ENCODE results near the gene SGPP2. TPM values are rescaled to one million over a fixed set of nuclear protein-coding genes. Genes with fewer than 3 reads are reported as not detected.

Gene SGPP2
- total RNA-seq, 2 donors from 2014 or later: 0.28 TPM; not detected in 1

DNA sequence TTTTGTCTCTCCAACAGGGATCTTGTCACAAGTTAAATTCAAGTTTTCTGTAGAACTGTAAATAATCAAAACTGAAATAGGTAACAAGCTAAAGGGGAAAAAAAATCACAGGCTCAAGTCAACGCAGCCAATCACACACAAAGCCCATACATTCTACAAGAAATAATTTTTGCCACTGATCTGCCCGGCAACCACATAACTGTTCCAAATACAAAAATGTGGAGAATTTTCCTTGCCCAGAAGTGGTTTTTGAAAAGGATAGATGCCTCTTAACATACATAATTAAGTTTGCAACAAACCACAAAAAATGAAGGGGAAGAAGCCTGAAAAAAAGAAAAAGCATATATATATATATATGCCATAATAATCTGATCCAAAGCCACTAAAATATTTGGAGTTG, 171.2 kb downstream of the SGPP2 start:
- no peaks in the 10 kb centered on the region for H3K4me1 ChIP-seq (ENCODE audit: control insufficient read depth in 1 of 2, low read depth in 2 of 2)
- H3K9me3 ChIP-seq: no peaks in the 10 kb centered on the region
- H3K4me3 ChIP-seq: no peak overlapping the region
- no peaks in the 10 kb centered on the region for H3K27me3 ChIP-seq (replicated peaks; ENCODE audit: insufficient read depth)
- TF ChIP-seq, protein P1, sequence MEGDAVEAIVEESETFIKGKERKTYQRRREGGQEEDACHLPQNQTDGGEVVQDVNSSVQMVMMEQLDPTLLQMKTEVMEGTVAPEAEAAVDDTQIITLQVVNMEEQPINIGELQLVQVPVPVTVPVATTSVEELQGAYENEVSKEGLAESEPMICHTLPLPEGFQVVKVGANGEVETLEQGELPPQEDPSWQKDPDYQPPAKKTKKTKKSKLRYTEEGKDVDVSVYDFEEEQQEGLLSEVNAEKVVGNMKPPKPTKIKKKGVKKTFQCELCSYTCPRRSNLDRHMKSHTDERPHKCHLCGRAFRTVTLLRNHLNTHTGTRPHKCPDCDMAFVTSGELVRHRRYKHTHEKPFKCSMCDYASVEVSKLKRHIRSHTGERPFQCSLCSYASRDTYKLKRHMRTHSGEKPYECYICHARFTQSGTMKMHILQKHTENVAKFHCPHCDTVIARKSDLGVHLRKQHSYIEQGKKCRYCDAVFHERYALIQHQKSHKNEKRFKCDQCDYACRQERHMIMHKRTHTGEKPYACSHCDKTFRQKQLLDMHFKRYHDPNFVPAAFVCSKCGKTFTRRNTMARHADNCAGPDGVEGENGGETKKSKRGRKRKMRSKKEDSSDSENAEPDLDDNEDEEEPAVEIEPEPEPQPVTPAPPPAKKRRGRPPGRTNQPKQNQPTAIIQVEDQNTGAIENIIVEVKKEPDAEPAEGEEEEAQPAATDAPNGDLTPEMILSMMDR (IDR thresholded peaks at IDR 0.05): no peak
- no peak for DNase-seq (ENCODE audit: low spot score)
- peaks cover 5% of the 10 kb centered on the region for H3K36me3 ChIP-seq
- H3K27ac ChIP-seq: no peak overlapping the region
- ATAC-seq (ENCODE audit: insufficient number of reproducible peaks, low FRiP score, low read depth): no peak

DNA sequence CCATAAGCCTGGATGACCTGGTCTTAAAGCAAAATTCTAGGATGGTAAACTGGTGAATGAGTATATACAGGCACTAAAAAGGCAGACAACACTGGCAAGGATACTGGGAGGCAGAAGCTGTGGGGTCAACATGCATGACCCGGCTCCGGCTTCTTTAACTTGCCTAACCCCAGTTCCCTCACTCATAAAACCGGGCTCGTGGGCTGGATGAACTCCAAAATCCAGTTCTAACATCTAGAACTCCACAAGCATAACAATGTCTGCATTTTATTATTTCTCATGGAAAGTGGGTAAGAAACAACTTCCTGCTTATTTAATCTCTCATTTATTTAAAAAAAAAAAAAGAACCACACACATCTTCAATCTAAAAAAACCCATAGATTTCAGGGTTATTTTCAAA, 174.3 kb downstream of the SGPP2 start:
- no peaks in the 10 kb centered on the region for H3K4me1 ChIP-seq (ENCODE audit: control insufficient read depth in 1 of 2, low read depth in 2 of 2)
- no peak overlapping the region for H3K27ac ChIP-seq
- peaks cover 5% of the 10 kb centered on the region for H3K36me3 ChIP-seq
- no peaks in the 10 kb centered on the region for H3K27me3 ChIP-seq (replicated peaks; ENCODE audit: insufficient read depth)
- H3K9me3 ChIP-seq: no peaks in the 10 kb centered on the region
- TF ChIP-seq, protein P1 (IDR thresholded peaks at IDR 0.05): no peak
- DNase-seq (ENCODE audit: low spot score): no peak
- no peak overlapping the region for H3K4me3 ChIP-seq
- ATAC-seq (ENCODE audit: insufficient number of reproducible peaks, low FRiP score, low read depth): no peak

GRCh38 chr2:222603501-222603900, 179.2 kb downstream of the SGPP2 start:
- H3K9me3 ChIP-seq: no peaks in the 10 kb centered on the region
- ATAC-seq (ENCODE audit: insufficient number of reproducible peaks, low FRiP score, low read depth) (no peak), DNase-seq (ENCODE audit: low spot score) (no peak)
- H3K27me3 ChIP-seq (replicated peaks; ENCODE audit: insufficient read depth): no peaks in the 10 kb centered on the region
- no peak overlapping the region for H3K4me3 ChIP-seq
- H3K27ac ChIP-seq: no peak overlapping the region
- no peaks in the 10 kb centered on the region for H3K36me3 ChIP-seq
- TF ChIP-seq, protein P1 (IDR thresholded peaks at IDR 0.05): no peak
- H3K4me1 ChIP-seq (ENCODE audit: control insufficient read depth in 1 of 2, low read depth in 2 of 2): no peaks in the 10 kb centered on the region

DNA sequence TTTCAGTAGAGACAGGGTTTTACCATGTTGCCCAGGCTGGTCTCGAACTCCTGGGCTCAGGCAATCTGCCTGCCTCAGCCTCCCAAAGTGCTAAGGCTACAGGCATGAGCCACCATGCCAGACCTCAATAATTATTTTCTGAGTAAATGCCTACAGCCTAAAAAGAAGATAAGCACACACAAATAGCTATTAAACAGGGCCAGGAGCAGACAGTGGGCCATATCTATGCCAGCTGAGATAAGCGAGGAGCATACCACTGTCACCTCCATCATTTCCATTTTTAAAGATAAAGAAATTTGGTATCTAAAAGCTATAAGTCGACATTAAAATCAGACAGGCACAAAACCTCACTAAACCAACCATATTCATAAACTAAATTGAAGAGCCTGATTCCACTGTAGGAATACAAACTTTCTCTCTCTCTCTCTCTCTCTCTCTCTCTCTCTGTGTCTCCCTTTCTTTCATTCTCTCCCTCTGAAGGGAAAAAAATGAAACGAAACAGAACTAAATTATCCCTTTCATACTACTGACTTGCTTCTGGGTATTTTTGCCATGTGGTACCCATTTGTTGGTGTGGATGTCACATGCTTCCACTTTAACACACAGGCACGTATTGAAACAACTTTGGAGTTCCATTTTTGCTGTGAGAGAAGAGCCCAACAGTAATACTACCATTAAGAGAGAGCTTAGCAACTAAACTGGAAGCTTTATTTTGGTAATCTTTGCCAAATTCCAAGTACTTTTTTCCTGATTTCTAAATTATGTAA, 180.6 kb downstream of the SGPP2 start:
- ATAC-seq (ENCODE audit: insufficient number of reproducible peaks, low FRiP score, low read depth) (no peak), DNase-seq (ENCODE audit: low spot score) (no peak)
- Histone ChIP-seq H3K4me1 (ENCODE audit: control insufficient read depth in 1 of 2, low read depth in 2 of 2) (peaks cover 0 to 8% of the 10 kb centered on the region in 2 donors), H3K9me3 (no peaks in the 10 kb centered on the region), H3K27ac (no peak overlapping the region), H3K36me3 (no peaks in the 10 kb centered on the region), H3K4me3 (no peak overlapping the region), H3K27me3 (replicated peaks; ENCODE audit: insufficient read depth) (no peaks in the 10 kb centered on the region)
- TF ChIP-seq, protein P1 (IDR thresholded peaks at IDR 0.05): no peak

DNA sequence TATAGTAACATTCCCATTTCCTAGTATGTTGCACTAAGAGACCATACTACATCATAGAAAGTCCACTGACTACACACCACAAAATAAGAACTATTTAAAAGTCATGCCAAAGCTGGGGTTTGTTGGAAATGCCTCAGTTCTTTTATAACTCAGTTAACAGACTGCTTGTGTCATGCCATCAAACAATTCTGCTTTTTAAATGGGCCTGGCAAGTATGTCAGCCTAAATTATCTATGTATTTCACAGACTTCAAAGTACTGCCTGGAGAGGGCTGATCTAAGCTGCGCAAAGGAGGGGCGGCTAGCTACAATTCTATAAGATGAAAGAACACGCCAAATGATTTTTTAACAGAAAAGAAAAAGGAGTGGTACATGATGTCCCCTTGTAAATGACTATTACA, 182.0 kb downstream of the SGPP2 start:
- TF ChIP-seq, protein P1 (IDR thresholded peaks at IDR 0.05): no peak
- Histone ChIP-seq H3K4me3 (no peak overlapping the region), H3K27me3 (replicated peaks; ENCODE audit: insufficient read depth) (no peaks in the 10 kb centered on the region), H3K36me3 (no peaks in the 10 kb centered on the region), H3K4me1 (ENCODE audit: control insufficient read depth in 1 of 2, low read depth in 2 of 2) (peaks cover 0 to 11% of the 10 kb centered on the region in 2 donors), H3K27ac (no peak overlapping the region), H3K9me3 (no peaks in the 10 kb centered on the region)
- no peak for DNase-seq (ENCODE audit: low spot score)
- ATAC-seq (ENCODE audit: insufficient number of reproducible peaks, low FRiP score, low read depth): no peak
